ENCODE data around the gene FLOT1. TPM values are rescaled to one million over a fixed set of nuclear protein-coding genes. Genes with fewer than 3 reads are reported as not detected.

Gene FLOT1
- total and polyA plus RNA-seq, 2 of the 4 experiments (the other 2 are of a cell fraction) = 96.2 to 162 TPM

- Histone ChIP-seq H3K27ac (ENCODE audit: insufficient read depth, low read length) (peak overlapping the region; percentile 99; the same call in 1 of the 2 replicates), H3K9ac (ENCODE audit: low read depth, low read length) (peak overlapping the region; percentile 97; the same call in 1 of the 2 replicates)
Observed at GRCh38 chr6:30689022-30689865, 53.2 kb downstream of the FLOT1 start.

More at GRCh38 chr6:30689022-30689865, 53.2 kb downstream of the FLOT1 start:
- Histone ChIP-seq H3K4me2 (ENCODE audit: low read depth, low read length) (no peak overlapping the region; the same call in 1 of the 2 replicates), H2AK5ac (ENCODE audit: low read depth, low read length) (peak overlapping the region; percentile 98), H4K8ac (ENCODE audit: low read depth in 2 of 2, low read length in 2 of 2) (peak overlapping the region; percentile 62 to 87; a peak in 3 of 4 replicates), H2BK5ac (ENCODE audit: low read depth, low read length, poor library complexity, severe bottlenecking) (peak overlapping the region; percentile 92), H3K56ac (ENCODE audit: extremely low read depth, insufficient read depth, low read length) (no peak overlapping the region), H4K5ac (ENCODE audit: low read depth, low read length) (0 out of 2 replicates have a peak overlapping the region, but pooled peaks have one; percentile 8), H3K4me3 (ENCODE audit: insufficient read depth, low read depth, low read length) (no peak overlapping the region), H2AK9ac (replicated peaks; ENCODE audit: low read depth, low read length, poor library complexity) (peak overlapping the region; percentile 98), H2BK120ac (ENCODE audit: low read depth, low read length) (peak overlapping the region; percentile 86; the same call in 1 of the 2 replicates), H2BK20ac (ENCODE audit: low read depth, low read length) (peak overlapping the region; percentile 52), H3K23ac (ENCODE audit: low read depth, low read length) (peak overlapping the region; percentile 98), H3K27me3 (ENCODE audit: control insufficient read depth, insufficient read depth, low read length) (no peaks in the 10 kb centered on the region), H3K9me3 (ENCODE audit: control insufficient read depth, insufficient read depth, low read length) (no peaks in the 10 kb centered on the region), H3K79me1 (ENCODE audit: low read depth in 1 of 2, low read length in 2 of 2) (peaks cover 18 to 37% of the 10 kb centered on the region in 2 experiments; a peak in 3 of 4 replicates), H3K36me3 (ENCODE audit: control insufficient read depth, insufficient read depth, low read length) (peaks cover 11% of the 10 kb centered on the region), H3K4ac (ENCODE audit: low read depth, low read length) (peak overlapping the region; percentile 98), H4K91ac (ENCODE audit: insufficient read depth, low read depth, low read length) (0 out of 2 replicates have a peak overlapping the region, but pooled peaks have one; percentile 83), H4K20me1 (ENCODE audit: insufficient read depth, low read length) (peaks cover 18% of the 10 kb centered on the region), H3K18ac (ENCODE audit: low read depth, low read length) (no peak overlapping the region), H2BK15ac (ENCODE audit: low read depth, low read length) (peak overlapping the region; percentile 37; the same call in 1 of the 3 replicates), H3K9me1 (ENCODE audit: insufficient read depth, low read length) (peaks cover 13% of the 10 kb centered on the region), H3K4me1 (ENCODE audit: control insufficient read depth, insufficient read depth, low read length) (peaks cover 19% of the 10 kb centered on the region), H2AFZ (replicated peaks; ENCODE audit: low read length, poor library complexity) (peak overlapping the region; percentile 14), H3K14ac (replicated peaks; ENCODE audit: low read depth, low read length) (peak overlapping the region; percentile 97)
- BruUV-seq (replicated peaks) = no TSS peak
- POLR2A ChIA-PET (ENCODE audit: unreplicated experiment) = no interaction called here
- DNase-seq = no peak
- dilution Hi-C loops (cut with HindIII; ENCODE audit: low sequenced_read_pairs, unreplicated experiment) (no loop called here), in situ Hi-C loops (cut with MboI; ENCODE audit: low sequenced_read_pairs) (no loop called here), intact Hi-C loops (cut with micrococcal nuclease) (no loop called here)
- ATAC-seq (ENCODE audit: low read depth) = no peak
- TF ChIP-seq SMC3 (IDR thresholded peaks at IDR 0.05; ENCODE audit: low read depth, low read length) = no peak
- no peak for TF ChIP-seq RFX5 (IDR thresholded peaks at IDR 0.05; ENCODE audit: low read depth, low read length)
- TF ChIP-seq NFE2L2 (IDR thresholded peaks at IDR 0.05; ENCODE audit: low read depth, low read length) = no peak
- no peak for TF ChIP-seq ELK1 (IDR thresholded peaks at IDR 0.05; ENCODE audit: borderline replicate concordance, low read depth, low read length)
- no peak for TF ChIP-seq MAFK (IDR thresholded peaks at IDR 0.05; ENCODE audit: low read depth, low read length)
- TF ChIP-seq POLR2A (IDR thresholded peaks at IDR 0.05; ENCODE audit: low read depth, low read length) = no peak
- no peak for TF ChIP-seq CEBPB (IDR thresholded peaks at IDR 0.05; ENCODE audit: low read depth, low read length)
- TF ChIP-seq FOS (IDR thresholded peaks at IDR 0.05; ENCODE audit: low read depth, low read length) = no peak
- no peak for TF ChIP-seq RCOR1 (IDR thresholded peaks at IDR 0.05; ENCODE audit: insufficient replicate concordance, low read length)
- no peak for TF ChIP-seq BHLHE40 (IDR thresholded peaks at IDR 0.05; ENCODE audit: low read depth, low read length)
- no peak for TF ChIP-seq RAD21 (IDR thresholded peaks at IDR 0.05; ENCODE audit: low read length)
- TF ChIP-seq USF2 (IDR thresholded peaks at IDR 0.05; ENCODE audit: low read depth, low read length) = no peak
- TF ChIP-seq CHD1 (IDR thresholded peaks at IDR 0.05; ENCODE audit: low read depth, low read length) = no peak
- no peak for TF ChIP-seq MAZ (IDR thresholded peaks at IDR 0.05; ENCODE audit: borderline replicate concordance, low read depth, low read length)
- no peak for TF ChIP-seq MXI1 (IDR thresholded peaks at IDR 0.05; ENCODE audit: borderline replicate concordance, low read depth, low read length)
- CTCF ChIA-PET = interaction anchor here (2.2 kb wide), 1 partner anchor 10 kb away, joined by 6 read pairs; no protein-coding TSS in a partner anchor
- 87% methylated on average over 3 of the region's 11 CpGs; no CpG with 5 or more reads in 1 of the 2 experiments for WGBS, 2 experiments (ENCODE audit: extremely low coverage in 2 of 2, insufficient read length in 1 of 2)
